Liver (tissue), 3 donors: ENCODE results near the gene AOAH.

Experiments used
- FOXA1 ChIP-seq: IDR thresholded peaks from 2 replicates; pipeline ENCODE4 v1.6.1; 2016; ENCODE audit warnings: antibody characterized with exemption
- GABPA ChIP-seq, 2 donors: IDR thresholded peaks in 1 of 2; conservative IDR thresholded peaks in 1 of 2; 2 replicates each; pipeline ENCODE4 v1.6.1; 2016; ENCODE audit warnings: antibody characterized with exemption in 2 of 2, mild to moderate bottlenecking in 1 of 2, moderate library complexity in 1 of 2
- HNF4A ChIP-seq, 2 donors: conservative IDR thresholded peaks; 2 replicates each; pipeline ENCODE4 v1.6.1; 2016; ENCODE audit warnings: antibody characterized with exemption in 2 of 2, mild to moderate bottlenecking in 2 of 2
- HNF4G ChIP-seq: IDR thresholded peaks from 2 replicates; pipeline ENCODE4 v1.6.1; 2016; ENCODE audit warnings: antibody characterized with exemption
- JUND ChIP-seq, 2 donors: IDR thresholded peaks; 2 replicates each; pipeline ENCODE4 v1.6.1; 2016; ENCODE audit warnings: antibody characterized with exemption in 2 of 2
- RAD21 ChIP-seq, 2 donors: IDR thresholded peaks; 2 replicates each; pipeline ENCODE4 v1.6.1; 2016; ENCODE audit warnings: antibody characterized with exemption in 2 of 2, mild to moderate bottlenecking in 2 of 2
- RXRA ChIP-seq, 2 donors: IDR thresholded peaks; 2 replicates each; pipeline ENCODE4 v1.6.1; 2017 to 2018; ENCODE audit warnings: antibody characterized with exemption in 2 of 2, mild to moderate bottlenecking in 1 of 2
- TAF1 ChIP-seq: conservative IDR thresholded peaks from 2 replicates; pipeline ENCODE4 v1.6.1; 2016; ENCODE audit warnings: antibody characterized with exemption, mild to moderate bottlenecking
- YY1 ChIP-seq: IDR thresholded peaks from 2 replicates; pipeline ENCODE4 v1.6.1; 2016; ENCODE audit warnings: antibody characterized with exemption, mild to moderate bottlenecking
- TF ChIP-seq, protein P1 (sequence below): fragments of 150-350 bp; IDR thresholded peaks from 2 replicates; pipeline ENCODE4 v1.5.1; 2017; ENCODE audit warnings: improper control_type of control experiment, low read depth, low read length; ENCODE audit not compliant: missing input control
- TF ChIP-seq, protein P2 (sequence below): IDR thresholded peaks from 2 replicates; pipeline ENCODE4 v1.6.1; 2016; ENCODE audit warnings: antibody characterized with exemption, mild to moderate bottlenecking
- TF ChIP-seq, protein P3 (sequence below): IDR thresholded peaks from 2 replicates; pipeline ENCODE4 v1.6.1; 2016; ENCODE audit warnings: antibody characterized with exemption
- donor health status: healthy.
- donor health status: healthy.

DNA sequence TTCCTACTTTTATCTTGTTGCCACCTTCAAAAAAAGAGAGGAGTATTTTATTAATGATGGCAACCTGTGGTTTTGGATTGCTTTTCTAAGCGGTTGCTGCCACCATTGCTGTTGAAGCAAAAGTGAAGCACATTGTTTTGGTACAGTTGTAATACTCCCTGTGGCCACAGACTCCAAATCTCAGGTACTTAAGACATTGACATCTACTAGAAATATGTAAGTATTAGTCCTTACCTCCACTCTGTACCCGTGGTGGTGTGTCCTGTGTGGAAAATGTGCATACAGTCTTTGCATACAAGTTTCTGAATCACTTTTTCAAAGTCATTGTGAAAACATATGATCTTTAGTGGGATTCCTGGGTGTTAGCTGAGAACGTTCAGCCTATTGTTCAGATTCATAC lies 248.9 kb downstream of the AOAH start:
- TF ChIP-seq, protein P1, sequence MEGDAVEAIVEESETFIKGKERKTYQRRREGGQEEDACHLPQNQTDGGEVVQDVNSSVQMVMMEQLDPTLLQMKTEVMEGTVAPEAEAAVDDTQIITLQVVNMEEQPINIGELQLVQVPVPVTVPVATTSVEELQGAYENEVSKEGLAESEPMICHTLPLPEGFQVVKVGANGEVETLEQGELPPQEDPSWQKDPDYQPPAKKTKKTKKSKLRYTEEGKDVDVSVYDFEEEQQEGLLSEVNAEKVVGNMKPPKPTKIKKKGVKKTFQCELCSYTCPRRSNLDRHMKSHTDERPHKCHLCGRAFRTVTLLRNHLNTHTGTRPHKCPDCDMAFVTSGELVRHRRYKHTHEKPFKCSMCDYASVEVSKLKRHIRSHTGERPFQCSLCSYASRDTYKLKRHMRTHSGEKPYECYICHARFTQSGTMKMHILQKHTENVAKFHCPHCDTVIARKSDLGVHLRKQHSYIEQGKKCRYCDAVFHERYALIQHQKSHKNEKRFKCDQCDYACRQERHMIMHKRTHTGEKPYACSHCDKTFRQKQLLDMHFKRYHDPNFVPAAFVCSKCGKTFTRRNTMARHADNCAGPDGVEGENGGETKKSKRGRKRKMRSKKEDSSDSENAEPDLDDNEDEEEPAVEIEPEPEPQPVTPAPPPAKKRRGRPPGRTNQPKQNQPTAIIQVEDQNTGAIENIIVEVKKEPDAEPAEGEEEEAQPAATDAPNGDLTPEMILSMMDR = no peak
- TF ChIP-seq JUND (IDR thresholded peaks at IDR 0.05) (no peak), HNF4A (conservative IDR thresholded peaks at IDR 0.05) (no peak), HNF4G (no peak), FOXA1 (no peak), YY1 (no peak), RXRA (IDR thresholded peaks at IDR 0.05) (no peak), GABPA (IDR thresholded peaks at IDR 0.05 in 1 of 2, conservative IDR thresholded peaks at IDR 0.05 in 1 of 2) (no peak), RAD21 (IDR thresholded peaks at IDR 0.05) (no peak), TAF1 (no peak)
- TF ChIP-seq, protein P2, sequence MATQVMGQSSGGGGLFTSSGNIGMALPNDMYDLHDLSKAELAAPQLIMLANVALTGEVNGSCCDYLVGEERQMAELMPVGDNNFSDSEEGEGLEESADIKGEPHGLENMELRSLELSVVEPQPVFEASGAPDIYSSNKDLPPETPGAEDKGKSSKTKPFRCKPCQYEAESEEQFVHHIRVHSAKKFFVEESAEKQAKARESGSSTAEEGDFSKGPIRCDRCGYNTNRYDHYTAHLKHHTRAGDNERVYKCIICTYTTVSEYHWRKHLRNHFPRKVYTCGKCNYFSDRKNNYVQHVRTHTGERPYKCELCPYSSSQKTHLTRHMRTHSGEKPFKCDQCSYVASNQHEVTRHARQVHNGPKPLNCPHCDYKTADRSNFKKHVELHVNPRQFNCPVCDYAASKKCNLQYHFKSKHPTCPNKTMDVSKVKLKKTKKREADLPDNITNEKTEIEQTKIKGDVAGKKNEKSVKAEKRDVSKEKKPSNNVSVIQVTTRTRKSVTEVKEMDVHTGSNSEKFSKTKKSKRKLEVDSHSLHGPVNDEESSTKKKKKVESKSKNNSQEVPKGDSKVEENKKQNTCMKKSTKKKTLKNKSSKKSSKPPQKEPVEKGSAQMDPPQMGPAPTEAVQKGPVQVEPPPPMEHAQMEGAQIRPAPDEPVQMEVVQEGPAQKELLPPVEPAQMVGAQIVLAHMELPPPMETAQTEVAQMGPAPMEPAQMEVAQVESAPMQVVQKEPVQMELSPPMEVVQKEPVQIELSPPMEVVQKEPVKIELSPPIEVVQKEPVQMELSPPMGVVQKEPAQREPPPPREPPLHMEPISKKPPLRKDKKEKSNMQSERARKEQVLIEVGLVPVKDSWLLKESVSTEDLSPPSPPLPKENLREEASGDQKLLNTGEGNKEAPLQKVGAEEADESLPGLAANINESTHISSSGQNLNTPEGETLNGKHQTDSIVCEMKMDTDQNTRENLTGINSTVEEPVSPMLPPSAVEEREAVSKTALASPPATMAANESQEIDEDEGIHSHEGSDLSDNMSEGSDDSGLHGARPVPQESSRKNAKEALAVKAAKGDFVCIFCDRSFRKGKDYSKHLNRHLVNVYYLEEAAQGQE = no peak
- TF ChIP-seq, protein P3, sequence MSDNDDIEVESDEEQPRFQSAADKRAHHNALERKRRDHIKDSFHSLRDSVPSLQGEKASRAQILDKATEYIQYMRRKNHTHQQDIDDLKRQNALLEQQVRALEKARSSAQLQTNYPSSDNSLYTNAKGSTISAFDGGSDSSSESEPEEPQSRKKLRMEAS = no peak
